Lung (tissue), 12 donors: ENCODE measurements around the gene CFTR. TPM values are rescaled to one million over a fixed set of nuclear protein-coding genes. Genes with fewer than 3 reads are reported as not detected.

Experiments
- ATAC-seq: fragments of 200-7000 bp; cut with Tn5 transposase; one replicate; pipeline ENCODE4 v1.9.1; 2020; ENCODE audit warnings: moderate number of reproducible peaks; ENCODE audit not compliant: insufficient read depth, low FRiP score
- DNase-seq, 3 donors: peaks; one replicate each; pipeline ENCODE4 v3.0.0-alpha.2; 2013 to 2017
- H3K27ac ChIP-seq, 2 donors: one replicate each; pipeline ENCODE4 v1.5.1; 2013; ENCODE audit warnings: mild to moderate bottlenecking in 2 of 2, moderate library complexity in 2 of 2, control low read depth in 1 of 2, inconsistent platforms in 1 of 2, low read depth in 1 of 2, low read length in 1 of 2
- H3K27me3 ChIP-seq, 3 donors: one replicate each; pipeline ENCODE4 v1.5.1; 2013; ENCODE audit warnings: low read length in 2 of 3; ENCODE audit not compliant: control insufficient read depth in 3 of 3, insufficient read depth in 3 of 3
- H3K36me3 ChIP-seq, 4 donors: one replicate each; pipeline ENCODE4 v1.5.1; 2013; ENCODE audit warnings: low read length in 4 of 4, mild to moderate bottlenecking in 1 of 4, moderate library complexity in 1 of 4; ENCODE audit not compliant: control insufficient read depth in 4 of 4, insufficient read depth in 4 of 4
- H3K4me1 ChIP-seq, 5 donors: one replicate each; pipeline ENCODE4 v1.5.1; 2013; ENCODE audit warnings: low read length in 5 of 5, mild to moderate bottlenecking in 2 of 5, moderate library complexity in 1 of 5; ENCODE audit not compliant: control insufficient read depth in 5 of 5, insufficient read depth in 5 of 5
- H3K4me3 ChIP-seq: one replicate; pipeline ENCODE4 v1.5.1; 2013; ENCODE audit warnings: mild to moderate bottlenecking, control low read depth, moderate library complexity
- H3K9ac ChIP-seq, 2 donors: one replicate each; pipeline ENCODE4 v1.5.1; 2013; ENCODE audit warnings: low read length in 2 of 2, control low read depth in 1 of 2; ENCODE audit not compliant: insufficient read depth in 1 of 2
- H3K9me3 ChIP-seq, 4 donors: one replicate each; pipeline ENCODE4 v1.5.1; 2013; ENCODE audit warnings: low read length in 3 of 4, mild to moderate bottlenecking in 1 of 4, moderate library complexity in 1 of 4; ENCODE audit not compliant: control insufficient read depth in 4 of 4, insufficient read depth in 3 of 4
- CTCF ChIP-seq: IDR thresholded peaks from 2 replicates; pipeline ENCODE4 v1.5.1; 2012; ENCODE audit warnings: mild to moderate bottlenecking; ENCODE audit errors: control extremely low read depth, extremely low read depth
- WGBS, 2 donors: extraction: QIAGEN DNeasy Blood & Tissue Kit; methylation state at CpG; one replicate each; pipeline ENCODE4 v1.1.7; 2013; 5-methylcytosine and 5-hydroxymethylcytosine counted together
- polyA plus RNA-seq, 2 donors: library from polyadenylated mRNA; stranded (reverse); fragments of 200-250 nt; gene quantifications; one replicate each; pipeline ENCODE4 v1.2.1, GENCODE V29; 2013
- total RNA-seq, 2 donors: library from RNA; depleted of rRNA in 1 of 2; stranded (reverse); fragments of >200 nt in 1 of 2; gene quantifications; one replicate each; pipeline ENCODE4 v1.2.1, GENCODE V29; 2014 to 2021
- donor health status: control.
- donor health status: control.
- donor health status: Bipolar disorder and iron deficiency.
- donor health status: healthy.
- donor health status: DM: yes; HTN: yes; CAD: no.

CFTR gene
- total and polyA plus RNA-seq, 4 donors, result 8.2 to 138 (median 15.7) TPM

GRCh38 chr7:117480978-117481377 lies 1.2 kb downstream of the CFTR start:
- Histone ChIP-seq H3K9ac (no peak overlapping the region), H3K4me3 (no peak overlapping the region), H3K4me1 (peaks cover 0 to 13% (median 2%) of the 10 kb centered on the region in 5 donors), H3K27me3 (peaks cover 0 to 9% (median 6%) of the 10 kb centered on the region in 3 donors), H3K36me3 (no peaks in the 10 kb centered on the region), H3K27ac (no peak overlapping the region), H3K9me3 (no peaks in the 10 kb centered on the region)
- TF ChIP-seq CTCF, result no peak
- DNase-seq (peak in 1 of 3 donors; percentile 32), ATAC-seq (no peak)
- 42 to 56% methylated on average over 2 of the region's 2 CpGs for WGBS, 2 donors

DNA sequence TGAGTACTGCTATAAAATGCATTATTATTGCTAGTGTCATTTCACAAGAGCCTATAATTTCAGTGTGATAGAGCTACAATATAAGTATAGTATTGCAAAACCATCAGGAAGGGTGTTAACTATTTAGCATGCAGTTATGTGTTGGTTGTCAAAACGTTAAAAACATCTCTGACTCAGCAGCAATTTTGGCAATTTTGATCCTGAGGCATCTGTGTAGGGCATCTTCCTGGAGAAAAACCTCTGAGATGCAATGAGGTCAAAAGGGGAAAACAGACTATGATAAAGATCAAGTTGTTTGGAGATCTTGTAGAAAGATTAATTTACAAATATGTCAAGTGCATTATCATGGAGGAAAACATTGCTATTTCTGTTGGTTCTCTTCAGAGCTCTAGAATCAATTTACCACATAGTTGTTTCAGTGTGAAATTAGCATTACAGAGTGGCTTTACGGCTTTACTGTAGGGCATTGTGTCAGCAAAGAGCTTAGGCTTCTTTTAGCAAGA lies 5.3 kb downstream of the CFTR start:
- Histone ChIP-seq H3K4me1 (peaks cover 0 to 2% (median 0%) of the 10 kb centered on the region in 5 donors), H3K9me3 (no peaks in the 10 kb centered on the region), H3K36me3 (no peaks in the 10 kb centered on the region), H3K4me3 (no peak overlapping the region), H3K27me3 (peaks cover 0 to 2% (median 0%) of the 10 kb centered on the region in 3 donors), H3K9ac (no peak overlapping the region), H3K27ac (no peak overlapping the region)
- ATAC-seq (no peak), DNase-seq (no peak)
- TF ChIP-seq CTCF, result no peak
- 44 to 45% methylated on average over 2 of the region's 2 CpGs for WGBS, 2 donors

DNA sequence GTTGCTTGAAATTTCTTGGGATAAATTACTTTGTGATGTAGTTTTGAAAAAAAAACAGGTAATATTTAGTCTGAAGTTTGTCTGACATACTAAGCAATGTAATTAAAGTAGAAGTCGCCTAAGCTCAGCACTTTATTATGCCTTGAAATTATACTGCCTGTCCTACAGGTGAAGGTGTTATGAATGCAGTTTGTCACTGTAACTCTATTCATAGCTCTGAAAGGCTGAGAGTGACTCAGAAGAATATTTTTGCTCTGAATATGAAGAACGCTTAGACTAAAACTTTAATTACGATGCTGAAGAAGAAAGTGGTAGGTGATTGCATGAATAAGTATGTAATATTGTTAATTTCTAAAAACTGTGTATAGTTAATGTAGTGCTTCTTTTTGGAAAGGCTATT lies 9.2 kb downstream of the CFTR start:
- Histone ChIP-seq H3K27me3 (no peaks in the 10 kb centered on the region), H3K36me3 (no peaks in the 10 kb centered on the region), H3K9ac (no peak overlapping the region), H3K27ac (no peak overlapping the region), H3K4me3 (no peak overlapping the region), H3K9me3 (no peaks in the 10 kb centered on the region), H3K4me1 (no peaks in the 10 kb centered on the region)
- WGBS, 2 donors, result 94 to 95% methylated on average over 3 of the region's 3 CpGs
- DNase-seq (no peak), ATAC-seq (no peak)
- TF ChIP-seq CTCF, result no peak

- Histone ChIP-seq H3K27me3 (no peaks in the 10 kb centered on the region), H3K9ac (no peak overlapping the region), H3K4me1 (no peaks in the 10 kb centered on the region)
These were observed 9.6 kb downstream of the CFTR start for GRCh38 chr7:117489430-117489829.

More at GRCh38 chr7:117489430-117489829, 9.6 kb downstream of the CFTR start:
- no peaks in the 10 kb centered on the region for H3K9me3 ChIP-seq
- ATAC-seq, result no peak
- no peak for DNase-seq
- 90 to 92% methylated on average over 2 of the region's 2 CpGs for WGBS, 2 donors
- TF ChIP-seq CTCF, result no peak
- no peak overlapping the region for H3K4me3 ChIP-seq
- no peak overlapping the region for H3K27ac ChIP-seq
- no peaks in the 10 kb centered on the region for H3K36me3 ChIP-seq
